ENCODE measurements around the gene ZSCAN22.
"Not testable (repeated sequence)": the region's sequence is repeated elsewhere in the genome, so short reads cannot be mapped to it uniquely, and the experiment has no call there.

Gene ZSCAN22

GRCh38 chr19:58352760-58353671, 26.2 kb downstream of the ZSCAN22 start, which contains the start of gene A1BG:
TSS of gene A1BG (minus strand) at chr19:58353492. CDS start at chr19:58353437, 55 bp downstream.
- DNase-seq = no peak

GRCh38 chr19:58353717-58354477, 27.1 kb downstream of the ZSCAN22 start:
- no peak for DNase-seq

DNA sequence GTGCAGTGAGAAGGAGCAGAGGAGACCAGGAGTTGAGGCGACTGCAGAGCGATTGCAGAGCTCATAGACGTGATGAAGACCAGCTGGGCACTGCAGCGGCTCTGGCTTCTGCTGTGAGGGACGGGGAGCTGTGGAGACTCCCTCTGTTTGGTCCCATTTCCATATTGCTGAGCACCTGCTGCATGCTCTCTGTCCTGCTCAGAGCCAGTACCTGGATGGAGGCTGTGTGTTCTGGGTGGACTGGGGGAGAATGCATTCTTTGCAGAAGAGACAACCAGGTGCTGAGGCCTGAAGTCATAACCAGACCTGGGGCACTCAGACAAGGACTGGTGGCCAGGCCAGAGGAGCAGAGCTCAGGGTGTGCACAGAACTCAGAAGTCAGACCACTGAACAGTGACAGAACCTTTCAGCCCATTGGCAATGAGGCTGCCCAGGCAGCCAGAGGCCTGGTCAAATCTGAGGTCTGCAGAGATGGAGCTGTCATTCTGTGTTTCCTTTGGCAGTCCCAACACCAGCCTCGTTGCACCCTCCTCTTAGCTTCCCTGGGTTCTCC, 27.8 kb downstream of the ZSCAN22 start:
- no peak for DNase-seq

GRCh38 chr19:58355215-58355796, 28.5 kb downstream of the ZSCAN22 start:
- no peak for DNase-seq

DNA sequence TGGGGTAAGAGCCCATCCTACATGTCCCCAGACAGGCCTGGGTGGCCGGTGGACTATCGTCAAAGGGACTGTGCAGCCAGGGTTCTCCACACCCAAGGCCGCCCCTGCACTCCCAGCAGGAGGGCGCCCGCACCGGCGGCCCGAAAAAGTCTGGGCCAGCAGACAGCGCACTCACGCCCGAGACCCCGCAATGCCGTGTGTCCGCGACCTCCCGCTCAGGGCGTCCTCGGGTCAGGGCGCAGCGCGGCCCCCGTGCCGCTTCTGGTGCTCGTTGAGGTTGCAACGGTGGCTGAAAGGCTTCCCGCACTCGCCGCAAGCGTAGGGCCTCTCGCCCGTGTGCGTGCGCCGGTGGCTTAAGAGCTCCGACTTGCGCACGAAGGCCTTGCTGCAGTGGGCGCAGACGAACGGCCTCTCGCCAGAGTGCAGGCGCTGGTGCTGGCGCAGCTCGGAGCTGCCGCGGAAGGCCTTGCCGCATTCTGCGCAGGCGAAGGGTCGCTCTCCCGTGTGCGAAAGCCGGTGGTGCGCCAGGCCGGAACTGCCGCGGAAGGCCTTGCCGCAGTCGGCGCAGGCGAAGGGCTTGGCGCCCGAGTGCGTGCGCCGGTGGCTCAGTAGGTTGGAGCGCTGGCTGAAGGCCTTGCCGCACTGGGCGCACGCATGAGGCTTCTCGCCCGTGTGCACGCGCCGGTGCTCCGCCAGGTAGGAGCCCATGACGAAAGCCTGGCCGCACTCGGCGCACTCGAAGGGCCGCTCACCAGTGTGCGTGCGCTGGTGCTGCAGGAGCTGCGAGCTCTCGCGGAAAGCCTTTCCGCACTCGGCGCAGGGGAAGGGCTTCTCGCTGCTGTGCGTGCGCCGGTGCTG, 29.3 kb downstream of the ZSCAN22 start:
- peak; percentile 75 for DNase-seq

GRCh38 chr19:58356766-58357480, 30.1 kb downstream of the ZSCAN22 start:
- no peak for DNase-seq

DNA sequence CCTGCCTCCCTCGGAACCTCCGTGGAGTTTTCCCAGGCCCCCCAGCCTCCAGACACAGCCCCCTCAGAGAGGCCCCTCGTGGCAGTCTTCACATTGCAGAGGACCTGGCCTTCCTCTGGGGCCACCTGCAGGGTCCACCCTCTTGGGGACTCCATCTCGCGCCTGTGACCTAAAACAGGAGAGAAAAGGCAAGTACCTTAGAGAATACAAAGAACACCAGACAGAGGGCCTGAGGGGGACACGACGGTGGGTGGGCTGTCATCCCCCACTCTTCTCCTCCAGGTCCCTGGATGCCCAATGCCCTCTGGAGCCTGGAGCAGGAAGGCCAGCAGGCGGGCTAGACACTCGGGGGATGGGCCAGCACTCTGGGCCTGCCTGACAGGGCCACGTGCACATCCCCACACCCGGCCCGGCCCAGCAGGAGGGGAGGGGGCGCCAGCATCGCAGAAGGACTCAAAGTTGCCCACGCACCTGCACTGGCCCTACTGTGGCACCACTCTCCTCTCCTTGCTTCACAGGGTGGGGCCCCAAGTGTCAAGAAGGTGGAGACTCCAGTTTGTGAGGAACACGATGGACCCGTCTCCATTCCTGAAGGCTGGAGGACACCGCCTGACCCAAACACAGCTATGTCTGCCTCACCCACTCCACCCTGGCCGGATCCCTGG, 30.8 kb downstream of the ZSCAN22 start:
- DNase-seq = no peak

- peak; percentile 84 for DNase-seq
Observed at GRCh38 chr19:58361900-58362271, 35.1 kb downstream of the ZSCAN22 start.

DNA sequence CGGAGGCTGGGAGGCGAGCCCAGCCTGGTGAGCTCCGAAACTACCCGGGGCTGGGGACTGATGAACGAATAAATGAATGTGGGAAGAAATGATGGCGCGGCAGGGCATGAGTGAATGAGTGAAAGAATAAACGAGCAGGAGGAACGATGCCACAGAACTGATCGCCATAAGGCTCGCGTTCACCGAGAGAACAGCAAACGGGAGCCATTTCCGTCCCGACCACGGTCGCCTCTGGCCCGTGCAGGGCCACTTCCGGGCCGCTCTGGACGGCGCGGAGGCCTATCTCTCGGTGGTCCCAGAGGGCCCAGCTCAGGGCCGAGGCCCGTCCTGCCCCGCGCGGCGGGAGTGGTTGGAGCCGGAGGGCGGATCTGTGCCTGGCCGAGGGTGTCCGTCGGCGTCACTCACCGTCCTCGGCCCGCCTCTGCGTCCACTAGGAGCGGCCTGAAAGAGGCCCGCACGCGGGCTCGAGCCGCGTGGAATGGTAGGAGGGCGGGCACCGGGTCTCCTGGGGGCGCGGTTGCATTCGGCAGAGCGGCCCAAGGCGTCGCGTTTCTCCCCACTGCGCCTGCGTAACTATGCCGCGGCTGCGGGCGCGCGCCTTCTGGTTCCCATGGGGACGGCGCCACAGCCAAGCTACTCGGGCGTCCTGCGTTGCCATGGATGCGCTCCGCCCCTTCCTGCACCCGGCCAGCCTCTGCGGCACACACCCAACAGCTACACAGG, 35.6 kb downstream of the ZSCAN22 start, which contains the start of gene ZNF497:
ZNF497 (minus strand) TSS at position 480 of the 723 bp plus-strand sequence. CDS start 5,116 bp downstream, outside the sequence.
- DNase-seq = peak; percentile 99

DNA sequence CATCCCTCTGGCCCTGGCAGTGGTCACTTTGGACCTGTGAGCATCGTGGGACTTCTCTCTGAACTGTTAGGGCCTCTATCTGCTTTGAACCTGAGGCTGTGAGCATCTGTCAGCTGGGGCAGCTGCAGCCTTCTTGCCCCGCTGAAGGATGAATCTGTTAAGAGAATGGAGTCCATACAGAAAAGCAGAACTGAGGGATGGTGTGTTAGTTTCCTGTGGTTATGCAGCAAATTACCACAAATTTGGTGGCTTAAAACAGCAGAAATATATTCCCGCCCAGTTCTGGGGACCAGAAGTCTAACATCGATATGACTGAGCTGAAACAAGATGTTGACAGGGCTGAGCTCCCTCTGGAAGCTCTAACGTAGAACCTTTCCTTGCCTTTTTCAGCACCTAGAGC, 37.4 kb downstream of the ZSCAN22 start:
- peak; percentile 94 for DNase-seq

GRCh38 chr19:58366585-58367430, 40.0 kb downstream of the ZSCAN22 start:
- peak; percentile 50 for DNase-seq

DNA sequence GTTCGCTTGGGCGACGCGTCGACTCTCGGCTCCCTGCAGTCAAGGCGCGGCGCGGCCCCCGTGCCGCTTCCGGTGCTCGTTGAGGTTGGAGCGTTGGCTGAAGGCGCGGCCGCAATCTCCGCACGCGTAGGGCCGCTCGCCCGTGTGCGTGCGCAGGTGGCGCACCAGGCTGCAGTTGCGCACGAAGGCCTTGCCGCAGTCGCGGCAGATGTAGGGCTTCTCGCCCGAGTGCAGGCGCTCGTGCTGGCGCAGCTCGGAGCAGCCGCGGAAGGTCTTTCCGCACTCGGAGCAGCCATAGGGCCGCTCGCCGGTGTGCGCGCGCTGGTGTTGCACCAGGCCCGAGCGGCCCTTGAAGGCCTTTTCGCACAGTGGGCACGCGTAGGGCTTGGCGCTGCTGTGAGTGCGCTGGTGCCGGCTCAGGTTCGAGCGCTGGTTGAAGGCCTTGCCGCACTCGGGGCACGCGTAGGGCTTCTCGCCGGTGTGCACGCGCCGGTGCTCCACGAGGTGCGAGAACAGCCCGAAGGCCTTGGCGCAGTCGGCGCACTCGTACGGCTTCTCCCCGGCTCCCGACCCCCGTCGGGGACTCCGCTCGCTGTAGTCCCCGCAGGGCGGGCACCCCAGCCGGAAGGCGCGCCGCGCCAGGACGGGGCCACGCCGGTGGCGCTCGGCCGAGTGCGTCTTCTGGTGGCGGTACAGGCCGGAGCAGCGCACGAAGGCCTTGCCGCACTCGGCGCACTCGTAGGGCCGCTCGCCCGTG, 41.1 kb downstream of the ZSCAN22 start:
- DNase-seq = no peak

GRCh38 chr19:58368561-58369360, 42.0 kb downstream of the ZSCAN22 start:
- no peak for DNase-seq

- DNase-seq = peak; percentile 50
Observed at GRCh38 chr19:58372311-58373133, 45.7 kb downstream of the ZSCAN22 start.

GRCh38 chr19:58374200-58374599, 47.4 kb downstream of the ZSCAN22 start:
- no peak for DNase-seq

DNA sequence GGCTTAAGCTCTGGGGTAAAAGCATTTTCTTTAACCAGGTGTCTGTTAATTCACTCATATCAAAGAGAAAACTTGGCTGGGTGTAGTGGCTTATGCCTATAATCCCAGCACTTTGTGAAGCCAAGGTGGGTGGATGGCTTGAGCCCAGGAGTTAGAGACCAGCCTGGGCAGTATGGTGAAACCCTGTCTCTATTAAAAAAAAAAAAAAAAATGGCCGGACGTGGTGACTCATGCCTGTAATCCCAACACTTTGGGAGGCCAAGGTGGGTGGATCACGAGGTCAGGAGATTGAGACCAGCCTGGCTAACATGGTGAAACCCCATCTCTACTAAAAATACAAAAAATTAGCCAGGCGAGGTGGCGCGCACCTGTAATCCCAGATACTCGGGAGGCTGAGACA, 49.9 kb downstream of the ZSCAN22 start:
- not testable (repeated sequence) for DNase-seq

Data from hematopoietic multipotent progenitor cell treated with erythropoietin and hydrocortisone succinate and interleukin-3 and kit ligand, for 4 days (in vitro differentiated cells).